ENCODE measurements around the gene NFKB1. TPM values are rescaled to one million over a fixed set of nuclear protein-coding genes. Genes with fewer than 3 reads are reported as not detected.

Gene NFKB1
- total RNA-seq, 2 donors from 2014 or later, result 57.6 to 61.6 TPM

- Histone ChIP-seq H3K27me3 (no peaks in the 10 kb centered on the region), H3K9me3 (no peaks in the 10 kb centered on the region), H3K36me3 (peaks cover 4% of the 10 kb centered on the region), H3K9ac (ENCODE audit: low read depth in 2 of 2, low read length in 2 of 2) (no peak overlapping the region), H3K4me3 (no peak overlapping the region), H3K4me1 (no peaks in the 10 kb centered on the region), H3K27ac (no peak overlapping the region)
- no peak for DNase-seq
- intact Hi-C loops (cut with DNase I), result no loop called here
- TF ChIP-seq, protein P1, sequence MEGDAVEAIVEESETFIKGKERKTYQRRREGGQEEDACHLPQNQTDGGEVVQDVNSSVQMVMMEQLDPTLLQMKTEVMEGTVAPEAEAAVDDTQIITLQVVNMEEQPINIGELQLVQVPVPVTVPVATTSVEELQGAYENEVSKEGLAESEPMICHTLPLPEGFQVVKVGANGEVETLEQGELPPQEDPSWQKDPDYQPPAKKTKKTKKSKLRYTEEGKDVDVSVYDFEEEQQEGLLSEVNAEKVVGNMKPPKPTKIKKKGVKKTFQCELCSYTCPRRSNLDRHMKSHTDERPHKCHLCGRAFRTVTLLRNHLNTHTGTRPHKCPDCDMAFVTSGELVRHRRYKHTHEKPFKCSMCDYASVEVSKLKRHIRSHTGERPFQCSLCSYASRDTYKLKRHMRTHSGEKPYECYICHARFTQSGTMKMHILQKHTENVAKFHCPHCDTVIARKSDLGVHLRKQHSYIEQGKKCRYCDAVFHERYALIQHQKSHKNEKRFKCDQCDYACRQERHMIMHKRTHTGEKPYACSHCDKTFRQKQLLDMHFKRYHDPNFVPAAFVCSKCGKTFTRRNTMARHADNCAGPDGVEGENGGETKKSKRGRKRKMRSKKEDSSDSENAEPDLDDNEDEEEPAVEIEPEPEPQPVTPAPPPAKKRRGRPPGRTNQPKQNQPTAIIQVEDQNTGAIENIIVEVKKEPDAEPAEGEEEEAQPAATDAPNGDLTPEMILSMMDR (IDR thresholded peaks at IDR 0.05), result no peak
Observed at GRCh38 chr4:102578270-102578669, 77.1 kb downstream of the NFKB1 start.

DNA sequence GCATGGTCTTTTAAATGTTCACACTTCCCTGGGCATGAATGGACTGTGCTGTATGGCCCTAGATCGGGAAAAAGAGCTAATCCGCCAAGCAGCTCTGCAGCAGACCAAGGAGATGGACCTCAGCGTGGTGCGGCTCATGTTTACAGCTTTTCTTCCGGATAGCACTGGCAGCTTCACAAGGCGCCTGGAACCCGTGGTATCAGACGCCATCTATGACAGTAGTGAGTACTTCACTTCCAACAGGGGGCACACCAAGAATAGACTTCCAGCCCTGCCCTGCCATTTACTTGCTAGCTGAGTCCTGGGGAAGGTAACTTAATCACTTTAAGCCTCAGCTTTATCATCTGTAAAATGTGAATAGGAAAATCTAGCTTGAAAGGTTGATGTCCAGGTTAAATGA, 77.7 kb downstream of the NFKB1 start:
- Histone ChIP-seq H3K36me3 (peaks cover 4% of the 10 kb centered on the region), H3K4me1 (no peaks in the 10 kb centered on the region), H3K9me3 (no peaks in the 10 kb centered on the region), H3K27ac (no peak overlapping the region), H3K9ac (ENCODE audit: low read depth in 2 of 2, low read length in 2 of 2) (no peak overlapping the region), H3K27me3 (no peaks in the 10 kb centered on the region), H3K4me3 (no peak overlapping the region)
- TF ChIP-seq, protein P1 (IDR thresholded peaks at IDR 0.05), result no peak
- intact Hi-C loops (cut with DNase I), result no loop called here
- DNase-seq, result no peak

- Histone ChIP-seq H3K36me3 (peaks cover 4% of the 10 kb centered on the region), H3K4me1 (no peaks in the 10 kb centered on the region), H3K9ac (ENCODE audit: low read depth in 2 of 2, low read length in 2 of 2) (no peak overlapping the region), H3K9me3 (no peaks in the 10 kb centered on the region), H3K27me3 (no peaks in the 10 kb centered on the region), H3K4me3 (no peak overlapping the region), H3K27ac (no peak overlapping the region)
- TF ChIP-seq, protein P1 (IDR thresholded peaks at IDR 0.05), result no peak
- no peak for DNase-seq
- intact Hi-C loops (cut with DNase I), result no loop called here
Observed at GRCh38 chr4:102579794-102580462, 78.8 kb downstream of the NFKB1 start.

GRCh38 chr4:102580463-102580842, 79.3 kb downstream of the NFKB1 start:
- no peak overlapping the region for H3K9ac ChIP-seq (ENCODE audit: low read depth in 2 of 2, low read length in 2 of 2)
- TF ChIP-seq, protein P1 (IDR thresholded peaks at IDR 0.05), result no peak
- no peaks in the 10 kb centered on the region for H3K27me3 ChIP-seq
- H3K4me1 ChIP-seq, result no peaks in the 10 kb centered on the region
- no peak overlapping the region for H3K4me3 ChIP-seq
- no peak for DNase-seq
- peaks cover 4% of the 10 kb centered on the region for H3K36me3 ChIP-seq
- intact Hi-C loops (cut with DNase I), result no loop called here
- H3K9me3 ChIP-seq, result no peaks in the 10 kb centered on the region
- H3K27ac ChIP-seq, result no peak overlapping the region

- TF ChIP-seq, protein P1 (IDR thresholded peaks at IDR 0.05), result no peak
- Histone ChIP-seq H3K27ac (no peak overlapping the region), H3K27me3 (no peaks in the 10 kb centered on the region), H3K4me3 (no peak overlapping the region), H3K36me3 (no peaks in the 10 kb centered on the region), H3K4me1 (no peaks in the 10 kb centered on the region), H3K9ac (ENCODE audit: low read depth in 2 of 2, low read length in 2 of 2) (no peak overlapping the region), H3K9me3 (no peaks in the 10 kb centered on the region)
- DNase-seq, result no peak
- intact Hi-C loops (cut with DNase I), result no loop called here
Observed at GRCh38 chr4:102584091-102584490, 82.9 kb downstream of the NFKB1 start.
